Measurements from ENCODE around the gene BTRC.
"Not testable (repeated sequence)": the region's sequence is repeated elsewhere in the genome, so short reads cannot be mapped to it uniquely, and the experiment has no call there.

The BTRC gene

DNA sequence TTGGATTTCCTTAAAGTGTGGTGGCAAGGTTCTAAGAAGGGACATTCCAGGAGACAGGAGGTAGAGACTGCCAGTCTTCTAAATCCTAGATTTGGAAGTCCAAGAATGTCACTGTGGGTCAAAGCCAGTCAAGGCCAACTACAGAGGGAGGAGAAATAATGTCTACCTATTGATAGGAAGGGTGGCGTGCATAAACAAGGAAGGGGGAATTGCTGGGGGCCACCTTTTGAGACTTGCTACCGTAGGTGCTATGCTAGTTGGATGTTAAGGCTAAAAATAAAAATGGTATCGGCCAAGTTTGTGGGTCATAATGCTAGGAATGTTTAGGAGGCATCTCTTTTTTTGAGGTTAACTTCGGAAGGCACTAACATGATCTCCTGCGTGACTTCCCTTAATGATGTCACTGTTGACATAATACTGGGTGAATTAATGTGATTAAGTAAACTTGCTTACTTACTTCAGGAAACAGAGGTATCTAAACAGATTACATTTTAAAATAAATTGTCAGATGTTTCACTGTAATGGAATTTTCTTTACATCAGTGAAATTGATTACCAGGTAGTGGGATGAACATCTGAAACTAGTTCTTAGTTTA is 4.8 kb downstream of the BTRC start:
- no peak overlapping the region for H3K4me3 ChIP-seq (replicated peaks; ENCODE audit: low read depth, low read length)
- DNase-seq (ENCODE audit: low read depth), result peak; percentile 58
- no peak for TF ChIP-seq CTCF (IDR thresholded peaks at IDR 0.05; ENCODE audit: low read length, missing control alignments)

DNA sequence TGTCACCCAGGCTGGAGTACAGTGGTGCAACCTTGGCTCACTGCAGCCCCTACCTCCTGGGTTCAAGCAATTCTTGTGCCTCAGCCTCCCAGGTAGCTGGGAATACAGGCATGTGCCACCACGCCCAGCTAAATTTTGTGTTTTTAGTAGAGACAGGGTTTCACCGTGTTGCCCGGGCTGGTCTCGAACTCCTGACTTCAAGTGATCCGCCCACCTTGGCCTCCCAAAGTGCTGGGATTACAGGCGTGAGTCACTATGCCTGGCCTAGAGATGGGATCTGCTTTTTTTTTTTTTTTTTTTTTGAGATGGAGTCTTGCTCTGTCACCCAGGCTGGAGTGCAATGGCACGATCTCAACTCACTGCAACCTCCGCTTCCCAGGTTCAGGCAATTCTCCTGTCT is 6.1 kb downstream of the BTRC start:
- H3K4me3 ChIP-seq (replicated peaks; ENCODE audit: low read depth, low read length); DNase-seq (ENCODE audit: low read depth): not testable (repeated sequence)

DNA sequence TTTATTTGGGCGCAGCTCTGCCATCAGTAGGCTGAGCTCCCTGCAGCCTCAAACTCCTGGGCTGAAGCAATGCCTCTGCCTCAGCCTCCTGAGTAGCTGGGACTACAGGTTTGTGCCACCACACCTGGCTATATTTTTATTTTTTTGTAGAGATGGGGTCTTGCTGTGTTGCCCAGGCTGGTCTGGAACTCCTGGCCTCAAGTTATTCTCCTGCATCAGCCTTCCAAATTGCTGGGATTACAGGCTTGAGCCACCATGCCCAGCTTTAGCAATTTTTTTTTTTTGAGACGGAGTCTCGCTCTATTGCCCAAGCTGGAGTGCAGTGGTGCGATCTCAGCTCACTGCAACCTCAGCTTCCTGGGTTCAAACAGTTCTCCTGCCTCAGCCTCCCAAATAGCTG is 6.9 kb downstream of the BTRC start:
- not testable (repeated sequence) for H3K4me3 ChIP-seq (replicated peaks; ENCODE audit: low read depth, low read length)

GRCh38 chr10:101363850-101364400 is 10.0 kb downstream of the BTRC start:
- no peak overlapping the region for H3K4me3 ChIP-seq (replicated peaks; ENCODE audit: low read depth, low read length)
- no peak for TF ChIP-seq CTCF (IDR thresholded peaks at IDR 0.05; ENCODE audit: low read length, missing control alignments)
- DNase-seq (ENCODE audit: low read depth), result no peak

More for the DNA sequence above, 6.9 kb downstream of the BTRC start:
- not testable (repeated sequence) for DNase-seq (ENCODE audit: low read depth)

- no peak overlapping the region for H3K4me3 ChIP-seq (replicated peaks; ENCODE audit: low read depth, low read length)
- no peak for TF ChIP-seq CTCF (IDR thresholded peaks at IDR 0.05; ENCODE audit: low read length, missing control alignments)
- DNase-seq (ENCODE audit: low read depth), result no peak
Measured at GRCh38 chr10:101364721-101365120, 10.8 kb downstream of the BTRC start.

DNA sequence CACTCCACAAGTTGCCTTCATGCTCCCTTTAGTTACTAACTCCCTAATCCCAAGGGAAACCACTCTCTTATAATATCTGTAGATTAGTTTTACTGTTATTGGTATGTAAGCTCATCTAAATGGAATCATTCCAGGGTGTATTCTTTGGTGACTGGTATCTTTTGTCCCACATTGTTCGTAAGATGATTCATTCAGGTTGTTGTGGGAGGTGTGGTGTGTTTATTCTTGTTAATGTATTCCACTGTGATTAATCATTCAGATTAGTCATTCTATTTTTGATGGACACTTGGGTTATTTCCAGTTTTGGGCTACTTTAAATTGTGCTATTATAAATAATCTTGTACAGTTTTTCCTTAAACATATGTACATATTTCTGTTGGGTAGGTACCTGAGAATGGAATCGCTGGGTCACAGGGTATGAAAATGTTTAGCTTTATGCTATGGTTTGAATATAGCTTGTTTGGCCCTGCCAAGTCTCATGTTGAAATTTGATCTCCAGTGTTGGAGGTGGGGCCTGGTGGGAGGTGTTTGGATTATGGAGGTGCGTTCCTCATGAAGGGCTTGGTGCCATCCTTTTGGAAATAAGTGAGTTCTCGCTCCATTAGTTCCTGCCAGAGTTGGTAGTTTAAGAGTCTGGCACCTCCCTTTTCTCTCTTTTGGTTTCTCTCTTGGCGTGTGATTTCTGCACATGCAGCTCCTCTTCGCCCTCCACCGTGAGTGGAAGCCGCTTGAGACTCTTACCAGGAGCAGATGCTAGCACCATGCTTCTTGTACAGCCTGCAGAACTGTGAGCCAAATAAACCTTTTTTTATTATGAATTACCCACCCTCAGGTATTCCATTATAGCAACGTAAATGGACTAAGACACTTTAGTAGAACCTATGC is 13.8 kb downstream of the BTRC start:
- no peak for TF ChIP-seq CTCF (IDR thresholded peaks at IDR 0.05; ENCODE audit: low read length, missing control alignments)

DNA sequence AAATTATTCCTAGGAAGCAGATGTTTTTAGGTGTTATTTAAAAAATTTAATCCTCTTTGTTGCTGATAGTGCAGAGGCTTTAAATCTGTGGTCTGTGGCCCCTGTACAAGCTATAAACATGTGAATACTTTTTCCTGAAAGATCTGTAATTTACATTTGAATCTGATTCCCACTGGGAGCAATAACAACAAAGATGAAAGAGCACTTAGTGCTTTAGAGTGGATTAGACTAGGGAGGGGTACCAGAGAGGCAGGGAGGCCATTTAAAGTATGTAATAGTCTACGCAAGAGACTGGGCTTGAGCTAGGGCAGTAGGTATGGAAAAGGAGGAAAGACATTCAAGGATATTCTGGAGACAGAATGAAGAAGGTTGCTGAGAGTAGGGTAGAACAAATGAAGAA is 19.1 kb downstream of the BTRC start:
- no peak overlapping the region for H3K4me3 ChIP-seq (replicated peaks; ENCODE audit: low read depth, low read length)

More for the DNA sequence above, 13.8 kb downstream of the BTRC start:
- peak; percentile 86 for DNase-seq (ENCODE audit: low read depth)
- H3K4me3 ChIP-seq (replicated peaks; ENCODE audit: low read depth, low read length), result no peak overlapping the region

DNA sequence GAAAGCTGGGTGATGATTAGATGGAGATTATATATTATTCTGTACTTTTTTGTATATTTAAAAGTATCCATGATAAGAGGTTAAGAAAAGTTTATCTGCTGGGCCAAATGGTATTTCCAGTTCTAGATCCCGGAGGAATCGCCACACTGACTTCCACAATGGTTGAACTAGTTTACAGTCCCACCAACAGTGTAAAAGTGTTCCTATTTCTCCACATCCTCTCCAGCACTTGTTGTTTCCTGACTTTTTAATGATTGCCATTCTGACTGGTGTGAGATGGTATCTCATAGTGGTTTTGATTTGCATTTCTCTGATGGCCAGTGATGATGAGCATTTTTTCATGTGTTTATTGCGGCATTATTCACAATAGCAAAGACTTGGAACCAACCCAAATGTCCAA is 20.0 kb downstream of the BTRC start:
- DNase-seq (ENCODE audit: low read depth); H3K4me3 ChIP-seq (replicated peaks; ENCODE audit: low read depth, low read length): not testable (repeated sequence)

More for the DNA sequence above, 19.1 kb downstream of the BTRC start:
- no peak for DNase-seq (ENCODE audit: low read depth)
- TF ChIP-seq CTCF (IDR thresholded peaks at IDR 0.05; ENCODE audit: low read length, missing control alignments), result no peak
